GM19455 (cell line): Measurements from ENCODE around the gene TIMM23.

Source experiments
- ATAC-seq: cut with Tn5 transposase; IDR thresholded peaks from one replicate; pipeline ENCODE4 v1.9.1; 2021; ENCODE audit not compliant: unreplicated experiment

Gene TIMM23

DNA sequence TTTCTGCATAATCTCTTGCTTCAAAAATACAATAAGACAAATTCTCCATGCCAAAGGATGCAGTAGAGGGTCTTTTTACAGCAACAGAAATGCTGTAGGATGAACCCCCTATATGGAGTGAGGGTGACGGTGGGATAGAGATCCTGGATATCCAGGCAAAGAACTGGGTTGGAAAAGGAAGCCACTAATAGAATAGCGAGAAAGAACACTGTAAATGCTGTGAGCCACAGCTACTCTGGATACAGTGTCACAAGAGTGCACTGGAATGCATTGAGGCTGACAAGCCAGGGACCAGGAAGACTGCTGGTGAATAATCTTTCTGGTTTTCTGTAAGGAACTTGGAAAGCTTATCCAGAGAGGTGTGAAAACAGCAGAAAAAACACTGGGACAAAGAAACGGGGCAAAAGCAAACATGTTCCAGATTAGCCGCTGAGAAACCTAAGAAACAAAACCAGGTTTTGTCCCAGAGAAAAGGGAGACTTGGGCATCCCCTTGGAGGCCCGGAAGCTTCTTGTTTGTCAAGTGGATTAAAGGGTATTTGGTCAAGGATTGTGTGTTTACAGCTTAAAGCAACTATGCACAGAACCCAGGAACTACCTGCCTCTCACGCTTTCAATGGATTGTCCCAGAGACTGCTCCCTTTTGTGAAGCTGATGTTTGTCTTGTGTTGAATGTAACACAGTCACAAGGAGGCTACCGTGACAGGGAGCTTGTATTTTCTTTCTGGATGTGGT, 79.9 kb downstream of the TIMM23 start:
- no peak for ATAC-seq

GRCh38 chr10:46052791-46053375, 80.6 kb downstream of the TIMM23 start:
- ATAC-seq, result no peak
